GM19395 (cell line): Measurements from ENCODE around the gene EFNA5.

ENCODE experiments used
- ATAC-seq: cut with Tn5 transposase; IDR thresholded peaks from one replicate; pipeline ENCODE4 v1.9.1; 2021; ENCODE audit warnings: mild to moderate bottlenecking, moderate library complexity; ENCODE audit not compliant: unreplicated experiment

Gene EFNA5

GRCh38 chr5:107523029-107523680 lies 147.6 kb downstream of the EFNA5 start:
- no peak for ATAC-seq

- ATAC-seq, result no peak
Observed at GRCh38 chr5:107522456-107522855, 148.3 kb downstream of the EFNA5 start.

- ATAC-seq, result no peak
Observed at GRCh38 chr5:107519900-107520354, 150.8 kb downstream of the EFNA5 start.

DNA sequence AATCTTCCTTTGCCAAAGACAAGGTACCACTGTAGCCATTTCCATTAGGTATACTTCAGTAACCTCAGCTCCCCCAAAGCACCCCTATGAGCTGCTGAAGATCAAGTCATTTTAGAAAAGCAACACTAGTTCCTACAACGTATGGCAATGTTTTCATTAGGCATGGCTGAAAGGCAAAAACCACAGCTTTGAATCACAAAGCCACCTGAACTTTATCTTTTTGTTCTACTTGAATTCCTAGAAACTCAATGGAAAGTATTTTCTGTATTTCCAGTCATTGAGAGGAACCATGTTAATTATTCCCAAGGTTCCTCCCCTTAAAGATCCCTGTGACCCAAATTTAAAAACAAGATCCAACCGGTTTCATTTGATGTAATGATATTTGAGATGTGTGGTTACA lies 152.1 kb downstream of the EFNA5 start:
- ATAC-seq, result no peak

DNA sequence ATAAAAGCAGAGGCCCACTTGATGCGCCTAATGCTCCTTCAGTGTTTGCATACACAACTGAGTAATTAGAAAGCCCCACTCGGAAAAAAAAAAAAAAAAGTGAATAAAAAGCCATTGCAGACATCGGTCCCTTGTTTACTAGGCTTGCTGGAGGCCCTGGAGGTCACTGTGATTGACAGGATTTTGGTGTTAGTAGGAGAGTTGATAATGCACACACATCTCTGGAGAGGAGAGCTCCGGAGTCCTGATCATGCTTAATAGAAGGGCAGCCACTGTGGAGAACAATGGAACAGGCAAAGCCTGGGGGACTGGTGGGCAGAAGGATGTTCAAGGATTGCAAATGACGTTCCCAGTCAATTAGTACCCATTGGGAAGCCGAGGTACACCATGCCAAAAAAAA lies 152.5 kb downstream of the EFNA5 start:
- no peak for ATAC-seq

DNA sequence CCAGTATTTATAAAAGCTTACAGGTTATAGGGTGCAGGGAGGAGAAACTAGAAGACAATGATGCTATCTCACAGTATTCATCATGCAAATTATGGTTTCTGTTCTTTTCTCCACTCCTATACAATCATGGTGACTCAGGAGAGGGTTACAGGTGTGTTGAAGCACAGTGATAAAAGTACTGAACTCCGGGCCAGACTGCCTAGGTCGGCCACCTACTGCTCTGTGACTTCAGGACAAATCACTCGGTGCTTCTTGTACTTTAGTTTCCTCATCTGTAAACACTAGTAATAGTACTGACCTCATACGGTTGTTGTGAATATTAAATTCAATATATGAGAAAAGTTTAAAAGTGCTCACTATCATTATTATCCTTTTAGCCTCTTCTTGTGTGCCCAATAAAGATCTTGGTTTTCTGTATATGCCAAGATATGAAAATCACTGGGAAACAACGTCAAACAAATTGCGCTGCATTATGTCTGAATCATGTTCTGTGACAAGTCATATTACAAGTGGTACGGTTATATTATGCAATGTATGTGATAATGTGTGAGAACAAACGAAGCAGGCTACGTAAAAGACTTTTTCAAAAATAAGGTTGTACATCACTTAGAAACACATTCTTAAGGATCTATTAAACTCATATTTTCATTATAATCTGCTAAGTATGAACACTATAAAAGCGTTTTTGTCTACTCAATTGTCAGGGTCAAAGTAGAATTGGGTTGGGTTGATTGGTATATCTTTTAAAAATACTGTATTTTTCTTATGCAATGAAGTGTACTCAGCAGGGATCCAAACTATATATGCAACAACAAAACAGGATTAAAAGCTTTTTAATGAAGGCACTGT lies 153.3 kb downstream of the EFNA5 start:
- peak; percentile 64 for ATAC-seq

GRCh38 chr5:107516452-107517184 lies 154.1 kb downstream of the EFNA5 start:
- ATAC-seq, result no peak

DNA sequence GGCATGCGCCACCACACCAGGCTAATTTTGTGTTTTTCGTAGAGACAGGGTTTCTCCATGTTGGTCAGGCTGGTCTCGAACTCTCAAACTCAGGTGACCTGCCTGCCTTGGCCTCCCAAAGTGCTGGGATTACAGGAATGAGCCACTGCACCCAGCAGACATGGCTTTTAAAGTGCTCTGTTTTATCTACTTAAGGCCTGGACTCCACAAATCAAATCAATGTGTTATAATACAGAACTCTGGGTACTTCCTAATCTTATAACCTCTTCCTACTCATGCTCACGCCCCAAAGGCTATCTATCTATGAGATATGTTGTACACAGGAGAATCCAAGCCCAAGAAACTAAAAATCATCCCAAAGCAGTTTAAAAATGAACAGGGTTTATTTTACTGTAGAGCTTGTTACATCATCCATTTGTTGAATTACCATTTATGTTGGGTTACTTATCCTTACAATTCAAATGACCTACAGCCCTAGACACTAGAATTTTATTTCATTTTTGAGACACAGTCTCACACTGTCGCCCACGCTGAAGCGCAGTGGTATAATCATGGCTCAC lies 155.1 kb downstream of the EFNA5 start:
- no peak for ATAC-seq

GRCh38 chr5:107514305-107514704 lies 156.4 kb downstream of the EFNA5 start:
- ATAC-seq, result no peak

DNA sequence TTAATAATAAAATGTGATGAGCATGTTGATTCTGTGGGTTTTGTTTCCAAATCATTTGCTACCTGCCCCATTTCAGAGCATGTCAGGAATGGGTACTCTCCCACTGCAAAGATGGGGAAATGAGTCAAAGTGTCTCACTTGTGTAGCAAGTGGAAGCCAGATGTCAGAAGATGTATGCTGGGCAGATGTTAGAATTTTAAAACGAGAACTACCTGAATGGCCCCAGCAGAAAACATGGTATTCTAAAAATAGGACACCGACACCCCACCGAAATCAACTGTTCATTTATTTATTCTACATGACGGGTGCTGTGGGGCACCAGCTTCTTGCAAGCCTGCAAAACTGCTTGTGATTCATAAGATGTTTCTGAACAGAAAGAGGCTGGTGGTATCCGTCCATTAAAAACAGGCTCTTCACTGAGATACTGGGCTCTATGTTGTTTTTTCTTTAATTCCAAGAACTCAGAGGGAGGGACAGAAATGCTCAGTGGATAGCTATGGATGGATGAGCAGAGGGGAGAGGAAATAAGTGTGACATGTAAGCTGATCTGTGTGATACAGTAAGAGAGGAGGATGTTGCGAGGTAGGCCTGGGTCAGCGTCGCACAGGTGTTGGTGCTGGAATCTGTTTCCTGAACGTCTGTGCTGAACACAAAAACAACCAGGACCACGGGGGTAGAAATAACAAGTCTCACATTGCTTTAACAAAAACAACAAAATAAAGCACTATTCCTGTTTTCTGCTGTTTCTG lies 157.2 kb downstream of the EFNA5 start:
- ATAC-seq, result no peak

- no peak for ATAC-seq
Observed at GRCh38 chr5:107512029-107512428, 158.7 kb downstream of the EFNA5 start.

GRCh38 chr5:107510125-107510524 lies 160.6 kb downstream of the EFNA5 start:
- no peak for ATAC-seq

DNA sequence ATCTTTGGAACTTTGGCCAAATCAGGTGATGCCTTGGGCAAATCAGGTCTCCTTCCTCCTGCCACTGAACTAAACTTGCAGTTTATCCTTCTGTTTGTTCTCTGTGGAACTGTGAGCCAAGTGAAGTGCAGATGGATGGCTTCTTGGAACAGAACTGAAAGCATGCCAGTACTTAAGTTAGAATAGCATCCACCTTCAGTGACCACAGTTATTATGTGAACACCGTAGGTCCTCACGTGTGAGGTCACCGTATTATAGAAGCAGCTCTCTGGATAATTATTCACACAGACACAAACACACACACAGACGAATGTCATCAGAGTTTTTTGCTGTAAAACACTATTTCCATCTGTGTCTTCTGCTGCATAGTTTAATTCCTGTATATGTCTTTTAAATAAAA lies 162.6 kb downstream of the EFNA5 start:
- ATAC-seq, result no peak

- ATAC-seq, result no peak
Observed at GRCh38 chr5:107505763-107506534, 164.8 kb downstream of the EFNA5 start.

DNA sequence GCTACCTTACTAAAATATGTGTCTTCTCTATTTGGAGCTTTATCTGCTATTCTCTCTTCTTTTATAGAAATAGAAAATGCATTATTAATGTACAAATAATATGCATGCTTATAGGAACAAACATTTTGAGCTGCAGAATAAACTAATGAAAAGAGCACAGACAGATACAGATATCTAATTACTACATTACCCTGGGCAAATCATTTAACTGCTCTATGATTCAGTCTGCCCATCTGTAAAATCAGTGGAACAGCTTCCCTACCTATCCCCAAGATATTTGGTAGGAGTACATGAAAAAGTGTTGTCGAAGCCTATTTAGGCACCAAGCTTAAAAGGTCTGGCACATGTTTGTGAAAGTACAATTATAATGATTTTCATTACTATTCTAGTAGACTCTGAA lies 166.3 kb downstream of the EFNA5 start:
- ATAC-seq, result no peak

DNA sequence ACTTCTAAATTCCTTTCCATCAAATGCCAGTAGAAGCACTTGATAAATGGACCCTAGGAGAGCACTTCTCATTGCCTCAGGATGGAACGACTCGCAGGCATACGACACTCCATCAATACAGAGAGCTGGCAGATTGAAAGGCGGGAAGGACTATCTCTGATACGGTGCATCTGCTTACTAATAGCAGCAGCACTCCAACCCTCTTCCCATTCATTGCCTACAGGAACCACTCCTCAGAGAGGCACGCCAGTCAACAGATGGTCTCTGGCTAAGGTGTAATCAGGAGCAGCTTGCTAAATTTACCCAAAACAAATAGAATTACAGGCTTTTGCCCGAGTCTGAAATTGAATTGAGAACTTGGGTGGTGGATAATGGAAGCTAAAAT lies 168.1 kb downstream of the EFNA5 start:
- no peak for ATAC-seq

GRCh38 chr5:107501965-107502675 lies 168.6 kb downstream of the EFNA5 start:
- no peak for ATAC-seq

- ATAC-seq, result no peak
Observed at GRCh38 chr5:107500840-107501239, 169.9 kb downstream of the EFNA5 start.

- ATAC-seq, result no peak
Observed at GRCh38 chr5:107500347-107500746, 170.4 kb downstream of the EFNA5 start.
